Adrenal gland (tissue), 12 donors: ENCODE data around the gene OTULIN. TPM values are rescaled to one million over a fixed set of nuclear protein-coding genes. Genes with fewer than 3 reads are reported as not detected.

Experiments used
- DNase-seq, 7 donors: peaks; one replicate each; pipeline ENCODE4 v3.0.0-alpha.2; 2019 to 2020
- H3K27ac ChIP-seq, 5 donors: fragments of 200-600 bp; sonication (generic) in 4 of 5; 1 replicate in 3 of 5; 2 replicates in 2 of 5; pipeline versions ENCODE4 v1.5.1 to v1.8.0; 2016 to 2020; ENCODE audit warnings: mild to moderate bottlenecking in 1 of 5
- H3K27me3 ChIP-seq: fragments of 200-600 bp; 2 replicates; pipeline ENCODE4 v1.8.0; 2021
- H3K36me3 ChIP-seq, 2 donors: fragments of 200-600 bp; replicated peaks in 1 of 2; 1 replicate in 1 of 2; 2 replicates in 1 of 2; pipeline versions ENCODE4 v1.5.1 to v1.8.0; 2018 to 2022
- H3K4me1 ChIP-seq, 2 donors: fragments of 200-600 bp; replicated peaks in 1 of 2; 1 replicate in 1 of 2; 2 replicates in 1 of 2; pipeline versions ENCODE4 v1.5.1 to v1.8.0; 2018 to 2021
- H3K4me3 ChIP-seq, 4 donors: fragments of 200-600 bp; sonication (generic) in 3 of 4; one replicate each; pipeline ENCODE4 v1.5.1; 2016 to 2018
- H3K9me3 ChIP-seq, 3 donors: fragments of 200-600 bp; sonication (generic) in 1 of 3; replicated peaks in 1 of 3; 1 replicate in 2 of 3; 2 replicates in 1 of 3; pipeline versions ENCODE4 v1.5.1 to v1.8.0; 2016 to 2021
- CTCF ChIP-seq, 6 experiments: fragments of 450-650 bp in 4 of 6; fragments of 200-600 bp in 2 of 6; sonication (generic) in 1 of 6; IDR thresholded peaks; 1 replicate in 5 of 6; 2 replicates in 1 of 6; pipeline versions ENCODE4 v1.5.1 to v1.8.0; 2016 to 2021; ENCODE audit warnings: antibody characterized with exemption in 6 of 6, mild to moderate bottlenecking in 2 of 6, moderate library complexity in 1 of 6
- POLR2A ChIP-seq, 2 donors: fragments of 450-650 bp; IDR thresholded peaks; one replicate each; pipeline ENCODE4 v1.6.1; 2017; ENCODE audit warnings: antibody characterized with exemption in 2 of 2, mild to moderate bottlenecking in 2 of 2, moderate library complexity in 1 of 2
- WGBS, 4 donors: extraction: QIAGEN DNeasy Blood & Tissue Kit in 2 of 4; methylation state at CpG; one replicate each; pipeline versions ENCODE4 v1.1.5 to v1.1.7; 2013 to 2017; 5-methylcytosine and 5-hydroxymethylcytosine counted together
- intact Hi-C, 2 donors: fragments of 100-400 bp; cut with DNase I; formaldehyde crosslinking; loops; one replicate each; pipeline versions ENCODE4 v1.14.1 to v1.15.0; 2022 to 2023
- polyA plus RNA-seq, 3 donors: library from polyadenylated mRNA; stranded (reverse); fragments of 200-250 nt in 2 of 3; fragments of 350-450 nt in 1 of 3; fragmentation: Illumina TruSeq in 1 of 3; extraction: RNeasy Lipid Tissue Mini Kit (QIAGEN cat#74804) in 1 of 3; gene quantifications; one replicate each; pipeline ENCODE4 v1.2.3, GENCODE V29; 2013 to 2014
- total RNA-seq, 9 donors: library from RNA; depleted of rRNA in 4 of 9; stranded (reverse); fragments of >200 nt in 4 of 9; fragments of 120-200 nt in 1 of 9; fragmentation: NEBNext Ultra II Directional in 1 of 9; extraction: Animal tissue kit (Norgen Biotek cat#: 25700) in 1 of 9; gene quantifications; one replicate each; pipeline versions ENCODE4 v1.1.0 to v1.2.4, GENCODE V29; 2013 to 2023
- donor health status: healthy with polysubstance abuse.
- donor health status: Bipolar disorder and iron deficiency.
- donor health status: DM: yes; HTN: yes; CAD: no.
- donor health status: DM: no; HTN: no; CAD: no.
- donor health status: DM: no; HTN: no; CAD: no.
- donor health status: DM: yes; HTN: yes; CAD: no.

Gene OTULIN
- total and polyA plus RNA-seq, 12 donors = 2.8 to 40.8 (median 20.4) TPM

- no peak for DNase-seq
- Histone ChIP-seq H3K27me3 (no peaks in the 10 kb centered on the region), H3K9me3 (no peaks in the 10 kb centered on the region), H3K4me1 (no peaks in the 10 kb centered on the region), H3K4me3 (no peak overlapping the region), H3K36me3 (no peaks in the 10 kb centered on the region), H3K27ac (no peak overlapping the region)
- intact Hi-C loops = loop anchor here (2.0 to 10.0 kb wide), 3 partner anchors 137 to 284 kb away; no protein-coding TSS in a partner anchor
- WGBS, 4 donors = 79 to 92% (median 87%) methylated on average over 6 to 7 of the region's 7 CpGs
- no peak for TF ChIP-seq CTCF (IDR thresholded peaks at IDR 0.05)
- TF ChIP-seq POLR2A (IDR thresholded peaks at IDR 0.05) = no peak
Measured at GRCh38 chr5:14727928-14728458, 63.5 kb downstream of the OTULIN start.

GRCh38 chr5:14728459-14728938 is 64.0 kb downstream of the OTULIN start:
- Histone ChIP-seq H3K4me3 (no peak overlapping the region), H3K4me1 (no peaks in the 10 kb centered on the region), H3K27ac (no peak overlapping the region), H3K9me3 (no peaks in the 10 kb centered on the region), H3K27me3 (no peaks in the 10 kb centered on the region), H3K36me3 (no peaks in the 10 kb centered on the region)
- TF ChIP-seq POLR2A (IDR thresholded peaks at IDR 0.05) (no peak), CTCF (IDR thresholded peaks at IDR 0.05) (no peak)
- WGBS, 4 donors = 83 to 86% (median 84%) methylated on average over 14 to 15 of the region's 15 CpGs
- intact Hi-C loops = loop anchor here (5.0 to 10.0 kb wide), 2 partner anchors 136 to 284 kb away; no protein-coding TSS in a partner anchor
- peak in 3 of 7 donors; percentile 20 to 64 (median 38) for DNase-seq

- Histone ChIP-seq H3K9me3 (no peaks in the 10 kb centered on the region), H3K27ac (no peak overlapping the region), H3K27me3 (no peaks in the 10 kb centered on the region), H3K4me1 (no peaks in the 10 kb centered on the region), H3K4me3 (no peak overlapping the region), H3K36me3 (no peaks in the 10 kb centered on the region)
- no peak for DNase-seq
- intact Hi-C loops = loop anchor here (5.0 to 10.0 kb wide), 2 partner anchors 135 to 283 kb away; no protein-coding TSS in a partner anchor
- no peak for TF ChIP-seq CTCF (IDR thresholded peaks at IDR 0.05)
- no peak for TF ChIP-seq POLR2A (IDR thresholded peaks at IDR 0.05)
- WGBS, 4 donors = 85 to 94% (median 89%) methylated on average over 15 to 18 of the region's 18 CpGs
Measured at GRCh38 chr5:14729448-14730385, 65.2 kb downstream of the OTULIN start.

- Histone ChIP-seq H3K4me3 (no peak overlapping the region), H3K27me3 (no peaks in the 10 kb centered on the region), H3K9me3 (no peaks in the 10 kb centered on the region), H3K36me3 (no peaks in the 10 kb centered on the region), H3K27ac (no peak overlapping the region), H3K4me1 (no peaks in the 10 kb centered on the region)
- 88 to 90% (median 89%) methylated on average over 7 to 13 of the region's 13 CpGs for WGBS, 4 donors
- no peak for TF ChIP-seq CTCF (IDR thresholded peaks at IDR 0.05)
- no peak for TF ChIP-seq POLR2A (IDR thresholded peaks at IDR 0.05)
- intact Hi-C loops = no loop called here
- no peak for DNase-seq
Measured at GRCh38 chr5:14730466-14730865, 65.9 kb downstream of the OTULIN start.
